ENCODE measurements around the gene ABI1. TPM values are rescaled to one million over a fixed set of nuclear protein-coding genes. Genes with fewer than 3 reads are reported as not detected.

Gene ABI1
- total RNA-seq, 1 experiment from 2014 or later: 50.8 TPM

DNA sequence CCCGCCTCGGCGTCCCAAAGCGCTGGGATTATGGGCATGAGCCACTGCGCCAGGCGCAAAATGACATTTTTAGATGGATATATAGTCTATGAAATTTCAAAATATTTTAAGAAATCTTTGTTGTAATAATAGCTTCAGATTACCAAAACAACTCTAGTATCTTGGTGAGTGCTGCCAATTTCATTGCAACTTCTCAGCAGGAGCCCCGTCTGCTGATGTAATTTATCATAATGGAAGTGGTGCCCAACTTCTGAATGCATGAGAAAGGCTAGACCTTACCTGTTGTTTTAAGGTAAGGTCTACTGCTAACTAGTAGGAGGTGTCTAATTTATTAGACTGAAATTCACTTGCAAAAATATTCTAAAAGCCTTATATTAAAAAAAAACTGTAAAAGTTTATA lies 143.3 kb downstream of the ABI1 start:
- CTCF ChIA-PET: no interaction called here
- TF ChIP-seq EZH2 (IDR thresholded peaks at IDR 0.05; ENCODE audit: low read depth): no peak
- TF ChIP-seq, protein P1, sequence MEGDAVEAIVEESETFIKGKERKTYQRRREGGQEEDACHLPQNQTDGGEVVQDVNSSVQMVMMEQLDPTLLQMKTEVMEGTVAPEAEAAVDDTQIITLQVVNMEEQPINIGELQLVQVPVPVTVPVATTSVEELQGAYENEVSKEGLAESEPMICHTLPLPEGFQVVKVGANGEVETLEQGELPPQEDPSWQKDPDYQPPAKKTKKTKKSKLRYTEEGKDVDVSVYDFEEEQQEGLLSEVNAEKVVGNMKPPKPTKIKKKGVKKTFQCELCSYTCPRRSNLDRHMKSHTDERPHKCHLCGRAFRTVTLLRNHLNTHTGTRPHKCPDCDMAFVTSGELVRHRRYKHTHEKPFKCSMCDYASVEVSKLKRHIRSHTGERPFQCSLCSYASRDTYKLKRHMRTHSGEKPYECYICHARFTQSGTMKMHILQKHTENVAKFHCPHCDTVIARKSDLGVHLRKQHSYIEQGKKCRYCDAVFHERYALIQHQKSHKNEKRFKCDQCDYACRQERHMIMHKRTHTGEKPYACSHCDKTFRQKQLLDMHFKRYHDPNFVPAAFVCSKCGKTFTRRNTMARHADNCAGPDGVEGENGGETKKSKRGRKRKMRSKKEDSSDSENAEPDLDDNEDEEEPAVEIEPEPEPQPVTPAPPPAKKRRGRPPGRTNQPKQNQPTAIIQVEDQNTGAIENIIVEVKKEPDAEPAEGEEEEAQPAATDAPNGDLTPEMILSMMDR (conservative IDR thresholded peaks at IDR 0.05): no peak
- BruUV-seq (replicated peaks): no TSS peak
- Histone ChIP-seq H4K20me1 (ENCODE audit: insufficient read depth) (no peaks in the 10 kb centered on the region), H3K36me3 (ENCODE audit: low read depth) (no peaks in the 10 kb centered on the region; the same call in 1 of the 2 replicates), H3K79me2 (ENCODE audit: low read depth) (no peaks in the 10 kb centered on the region), H2AFZ (no peak overlapping the region), H3K27me3 (ENCODE audit: insufficient read depth, low read depth) (no peaks in the 10 kb centered on the region), H3F3A (ENCODE audit: insufficient read depth, low read depth) (no peaks in the 10 kb centered on the region), H3K4me2 (no peak overlapping the region), H3K9me3 (ENCODE audit: insufficient read depth, low read depth) (no peaks in the 10 kb centered on the region), H3K4me3 (no peak overlapping the region), H3K4me1 (replicated peaks; ENCODE audit: insufficient read depth) (no peaks in the 10 kb centered on the region), H3K27ac (no peak overlapping the region), H3K9me2 (ENCODE audit: insufficient read depth) (no peaks in the 10 kb centered on the region)
- POLR2A ChIA-PET (ENCODE audit: unreplicated experiment): no interaction called here
- DNase-seq: no peak
- intact Hi-C loops (cut with micrococcal nuclease; ENCODE audit: unreplicated experiment): no loop called here

DNA sequence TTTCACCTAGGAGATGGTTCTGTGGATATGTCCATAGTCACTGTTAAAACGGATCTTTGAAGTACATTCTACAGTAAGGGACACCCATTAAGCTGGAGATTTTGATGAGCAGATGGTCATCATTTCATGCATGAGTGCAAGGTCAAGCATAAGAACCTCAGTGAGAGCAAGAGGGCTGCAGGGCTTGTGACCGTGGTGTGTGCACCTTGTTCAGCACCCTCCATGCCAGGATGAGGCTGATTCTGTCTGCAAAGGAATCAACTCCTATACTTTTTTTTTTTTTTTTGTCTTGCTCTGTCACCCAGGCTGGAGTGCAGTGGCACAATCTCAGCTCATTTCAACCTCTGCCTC lies 145.6 kb downstream of the ABI1 start:
- Histone ChIP-seq H3K9me3 (ENCODE audit: insufficient read depth, low read depth) (no peaks in the 10 kb centered on the region), H3K4me1 (replicated peaks; ENCODE audit: insufficient read depth) (no peaks in the 10 kb centered on the region), H3K4me2 (no peak overlapping the region), H3K79me2 (ENCODE audit: low read depth) (no peaks in the 10 kb centered on the region), H3K9me2 (ENCODE audit: insufficient read depth) (no peaks in the 10 kb centered on the region), H3F3A (ENCODE audit: insufficient read depth, low read depth) (no peaks in the 10 kb centered on the region), H4K20me1 (ENCODE audit: insufficient read depth) (no peaks in the 10 kb centered on the region), H2AFZ (no peak overlapping the region), H3K4me3 (no peak overlapping the region), H3K27me3 (ENCODE audit: insufficient read depth, low read depth) (no peaks in the 10 kb centered on the region), H3K27ac (no peak overlapping the region), H3K36me3 (ENCODE audit: low read depth) (no peaks in the 10 kb centered on the region; the same call in 1 of the 2 replicates)
- ChIA-PET POLR2A (ENCODE audit: unreplicated experiment) (no interaction called here), CTCF (no interaction called here)
- TF ChIP-seq, protein P1 (conservative IDR thresholded peaks at IDR 0.05): no peak
- no peak for TF ChIP-seq EZH2 (IDR thresholded peaks at IDR 0.05; ENCODE audit: low read depth)
- no TSS peak for BruUV-seq (replicated peaks)
- DNase-seq: no peak
- intact Hi-C loops (cut with micrococcal nuclease; ENCODE audit: unreplicated experiment): no loop called here

DNA sequence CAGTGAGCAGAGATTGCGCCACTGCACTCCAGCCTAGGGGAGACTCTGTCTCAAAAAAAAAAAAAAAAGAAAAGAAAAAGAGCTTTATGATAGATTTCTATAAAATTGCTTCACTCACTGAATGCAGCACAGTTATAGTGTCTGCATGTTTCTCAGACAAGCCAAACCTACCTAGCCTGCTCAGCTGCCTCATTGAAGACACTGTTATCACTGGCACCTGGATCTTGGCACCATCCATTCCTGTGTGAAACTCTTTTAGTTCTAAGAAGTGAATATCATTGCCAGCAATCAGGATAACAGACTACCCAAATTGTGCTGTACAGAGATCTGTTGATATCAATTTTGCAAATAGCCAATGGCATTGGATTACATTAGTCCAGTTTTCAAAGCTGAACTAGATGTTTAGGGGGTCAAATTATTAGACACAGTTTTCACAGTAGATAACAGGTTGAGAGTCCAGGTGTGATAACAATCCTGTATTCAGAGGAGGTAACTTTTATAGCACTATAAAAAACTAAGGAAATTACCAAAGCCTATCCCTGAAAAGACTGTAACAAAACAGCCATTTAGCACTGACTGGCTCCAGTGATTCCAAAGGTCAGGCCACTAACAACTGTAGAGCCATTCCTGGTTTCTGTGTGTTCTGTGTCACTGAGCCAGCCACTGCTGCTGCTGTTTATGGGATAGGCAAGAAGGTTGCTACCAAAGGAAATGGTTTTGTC lies 146.2 kb downstream of the ABI1 start:
- ChIA-PET POLR2A (ENCODE audit: unreplicated experiment) (no interaction called here), CTCF (no interaction called here)
- Histone ChIP-seq H3K27me3 (ENCODE audit: insufficient read depth, low read depth) (no peaks in the 10 kb centered on the region), H3K79me2 (ENCODE audit: low read depth) (no peaks in the 10 kb centered on the region), H3K4me2 (no peak overlapping the region), H3K36me3 (ENCODE audit: low read depth) (no peaks in the 10 kb centered on the region; the same call in 1 of the 2 replicates), H2AFZ (no peak overlapping the region), H3K27ac (no peak overlapping the region), H3K9me2 (ENCODE audit: insufficient read depth) (no peaks in the 10 kb centered on the region), H3K4me1 (replicated peaks; ENCODE audit: insufficient read depth) (no peaks in the 10 kb centered on the region), H3K9me3 (ENCODE audit: insufficient read depth, low read depth) (no peaks in the 10 kb centered on the region), H3F3A (ENCODE audit: insufficient read depth, low read depth) (no peaks in the 10 kb centered on the region), H4K20me1 (ENCODE audit: insufficient read depth) (no peaks in the 10 kb centered on the region), H3K4me3 (no peak overlapping the region)
- TF ChIP-seq EZH2 (IDR thresholded peaks at IDR 0.05; ENCODE audit: low read depth): no peak
- TF ChIP-seq, protein P1 (conservative IDR thresholded peaks at IDR 0.05): no peak
- intact Hi-C loops (cut with micrococcal nuclease; ENCODE audit: unreplicated experiment): no loop called here
- no TSS peak for BruUV-seq (replicated peaks)
- no peak for DNase-seq

All from PC-9 (cell line).